Activated CD4-positive, alpha-beta T cell treated with anti-CD3 and anti-CD28 coated beads for 48 hours (primary cell): ENCODE measurements around the gene PARP12.

Experiments
- DNase-seq: peaks from one replicate; pipeline ENCODE4 v3.0.0-alpha.2; 2020

PARP12 gene

DNA sequence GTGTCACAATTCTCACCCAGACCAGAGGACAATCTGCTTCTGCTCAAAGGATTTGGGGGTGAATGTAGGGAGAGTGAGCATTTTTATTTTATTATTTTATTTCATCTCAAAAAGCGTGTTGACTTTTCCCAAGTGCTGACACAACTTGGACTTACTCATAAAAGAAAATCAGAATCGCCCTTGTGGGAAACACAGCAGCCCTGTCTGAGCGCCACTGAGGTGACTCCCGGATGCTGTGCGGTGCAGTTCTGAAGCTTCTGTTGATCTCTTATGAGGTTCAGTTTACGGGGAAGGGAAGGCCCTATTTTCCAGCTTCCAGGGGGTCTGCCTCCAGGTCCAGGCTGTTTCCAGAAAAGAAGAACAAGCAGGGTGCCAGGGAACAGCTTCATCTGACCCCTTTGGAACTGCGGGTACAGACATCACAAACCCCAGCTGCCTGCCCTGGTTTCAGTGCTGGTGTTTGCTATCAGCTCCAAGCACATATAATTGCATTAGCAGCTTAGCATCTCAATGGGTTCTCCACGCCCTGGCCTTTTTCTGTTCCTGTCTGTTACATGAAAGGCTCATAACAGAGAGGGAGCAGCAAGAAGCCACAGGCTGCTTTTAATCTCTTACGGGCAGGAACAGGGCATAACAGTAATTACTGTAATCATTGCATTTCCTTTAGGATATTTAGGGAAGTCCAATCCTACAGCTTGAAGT, 52.4 kb downstream of the PARP12 start:
- no peak for DNase-seq

DNA sequence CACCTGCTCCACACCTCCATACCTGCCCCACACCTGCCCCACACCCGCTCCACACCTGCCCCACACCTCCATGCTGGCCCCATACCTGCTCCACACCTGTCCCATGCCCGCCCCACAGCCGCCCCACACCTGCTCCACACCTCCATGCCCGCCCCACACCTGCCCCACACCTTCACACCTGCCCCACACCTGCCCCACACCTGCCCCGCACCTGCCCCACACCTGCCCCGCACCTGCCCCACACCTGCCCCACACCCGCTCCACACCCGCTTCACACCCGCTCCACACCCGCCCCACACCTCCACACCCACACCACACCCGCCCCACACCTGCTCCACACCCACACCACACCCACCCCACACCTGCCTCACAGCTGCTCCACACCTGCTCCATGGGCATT, 53.0 kb downstream of the PARP12 start:
- no peak for DNase-seq

DNA sequence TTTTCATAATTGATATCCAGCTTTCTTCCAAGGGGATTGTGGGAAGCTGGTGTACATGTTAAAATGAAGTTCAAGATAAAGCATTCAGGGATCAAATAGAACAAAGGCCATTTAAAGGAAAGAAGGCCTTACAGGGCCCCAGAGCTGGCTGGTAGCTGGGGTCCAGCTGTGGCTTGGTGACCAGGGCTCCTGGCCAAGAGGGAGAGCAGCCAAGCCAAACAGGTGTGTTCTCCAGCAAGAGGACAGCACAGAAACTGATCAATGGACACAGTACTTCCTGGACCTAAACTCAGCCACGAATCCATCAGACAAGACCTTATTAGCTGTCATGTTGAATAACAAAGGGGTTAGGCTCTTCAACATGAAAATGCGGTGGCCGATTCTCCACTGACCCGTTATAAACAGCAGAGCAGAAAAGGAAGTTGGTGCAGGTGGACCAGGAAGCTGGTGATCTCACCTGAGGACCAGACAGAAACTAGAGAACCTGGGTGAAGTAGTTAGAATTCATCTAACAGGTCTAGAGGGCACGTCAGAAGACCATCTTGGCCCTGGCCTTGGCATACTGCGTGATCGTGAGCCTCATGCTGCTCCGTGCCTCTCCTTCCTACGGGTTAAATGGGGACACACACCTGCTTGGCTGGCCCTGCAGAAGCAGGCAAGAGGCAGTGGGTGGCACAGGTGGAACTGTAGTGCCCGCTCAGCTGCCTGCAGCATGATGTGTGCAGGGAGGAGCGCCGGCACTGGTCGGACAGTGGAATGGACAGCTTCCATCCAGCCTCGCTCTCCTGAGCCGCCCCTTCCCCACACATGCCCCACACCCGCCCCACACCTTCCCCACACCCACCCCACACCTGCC, 53.8 kb downstream of the PARP12 start:
- DNase-seq: no peak

DNA sequence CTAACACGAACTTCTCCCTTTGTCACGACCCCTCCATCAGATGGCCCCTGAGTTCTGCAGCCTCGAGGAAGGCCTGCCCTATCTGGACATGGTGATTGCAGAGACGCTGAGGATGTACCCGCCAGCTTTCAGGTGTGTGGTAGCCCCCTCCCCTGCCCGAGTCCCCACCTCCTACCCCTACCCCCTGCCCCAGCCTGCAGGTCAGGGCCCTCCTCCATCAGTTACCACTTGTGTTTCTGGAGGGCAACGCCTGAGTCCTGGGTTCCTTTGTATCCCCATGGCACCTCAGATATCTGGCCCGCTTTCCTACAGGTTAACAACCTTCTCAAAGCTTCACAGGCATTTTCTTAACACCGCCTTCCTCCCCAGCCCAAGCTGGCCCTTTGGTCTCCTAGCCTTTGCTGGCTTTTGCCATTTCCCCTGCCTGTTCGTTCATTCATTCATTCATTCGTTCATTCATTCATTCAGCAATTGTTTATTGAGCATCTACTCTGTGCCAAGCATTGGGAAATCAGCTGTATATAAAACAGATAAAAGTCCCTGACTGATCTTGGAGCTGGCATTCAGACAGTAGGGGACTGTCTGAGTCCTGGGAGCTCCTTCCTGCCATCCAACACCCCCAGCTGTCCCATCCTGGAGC, 55.6 kb downstream of the PARP12 start:
- DNase-seq: no peak

DNA sequence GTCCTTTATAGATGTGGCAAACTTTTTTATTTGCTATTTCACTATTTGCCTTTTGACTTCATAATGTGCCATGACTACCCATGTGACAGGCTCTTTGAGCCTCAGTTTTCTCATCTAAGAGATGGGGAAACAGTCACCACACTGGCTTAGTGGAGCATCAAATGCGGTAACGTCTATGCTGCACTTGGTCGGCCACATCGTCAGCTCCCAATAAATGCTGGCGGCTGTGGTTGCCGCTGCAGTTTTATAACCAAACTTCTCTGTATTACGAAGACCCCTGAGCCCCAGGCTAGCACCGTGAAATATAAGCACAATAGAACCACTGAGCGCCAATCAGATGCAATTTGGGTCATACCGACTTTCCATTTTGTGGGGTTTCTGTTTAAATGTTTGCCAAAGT, 56.2 kb downstream of the PARP12 start:
- DNase-seq: no peak

- no peak for DNase-seq
These were observed 56.8 kb downstream of the PARP12 start for GRCh38 chr7:140005754-140006503.

DNA sequence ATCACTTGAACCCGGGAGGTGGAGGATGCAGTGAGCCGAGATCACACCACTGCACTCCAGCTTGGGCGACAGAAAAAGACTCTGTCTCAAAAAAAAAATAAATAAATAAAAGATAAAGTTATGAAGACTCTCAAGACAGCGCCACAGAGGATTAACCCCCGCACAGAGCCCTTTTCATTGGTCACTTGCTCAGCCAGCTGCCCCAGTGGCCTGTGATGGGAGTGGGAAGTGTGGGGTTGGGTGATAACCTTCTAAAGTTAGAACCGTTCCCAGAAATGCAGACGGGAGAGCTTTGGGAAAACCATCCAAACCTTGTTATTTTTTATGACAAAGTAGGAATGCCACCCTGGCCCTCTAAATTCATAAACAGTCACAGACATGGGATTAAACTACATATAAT, 57.4 kb downstream of the PARP12 start:
- no peak for DNase-seq

DNA sequence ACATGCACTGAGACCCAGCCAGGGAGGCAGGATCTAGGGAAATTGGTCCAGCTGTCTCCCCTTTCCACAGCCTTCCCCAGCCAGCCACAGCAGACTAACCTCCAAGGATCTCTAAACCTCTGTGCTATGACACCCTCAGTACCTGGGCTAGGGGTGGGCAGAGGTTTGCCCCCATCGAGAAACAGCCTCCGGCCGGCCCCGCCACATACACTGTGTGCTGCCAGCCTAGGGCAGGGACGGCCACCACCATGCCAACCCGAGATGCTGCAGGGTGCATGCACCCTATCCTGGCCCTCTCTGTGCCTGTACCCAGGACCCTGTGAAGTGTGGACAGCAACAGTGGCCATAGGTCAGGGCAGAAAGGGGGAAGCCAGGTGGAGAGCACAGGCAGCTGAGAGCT, 58.1 kb downstream of the PARP12 start:
- no peak for DNase-seq

GRCh38 chr7:140003913-140004382, 58.8 kb downstream of the PARP12 start:
- DNase-seq: peak; percentile 42

DNA sequence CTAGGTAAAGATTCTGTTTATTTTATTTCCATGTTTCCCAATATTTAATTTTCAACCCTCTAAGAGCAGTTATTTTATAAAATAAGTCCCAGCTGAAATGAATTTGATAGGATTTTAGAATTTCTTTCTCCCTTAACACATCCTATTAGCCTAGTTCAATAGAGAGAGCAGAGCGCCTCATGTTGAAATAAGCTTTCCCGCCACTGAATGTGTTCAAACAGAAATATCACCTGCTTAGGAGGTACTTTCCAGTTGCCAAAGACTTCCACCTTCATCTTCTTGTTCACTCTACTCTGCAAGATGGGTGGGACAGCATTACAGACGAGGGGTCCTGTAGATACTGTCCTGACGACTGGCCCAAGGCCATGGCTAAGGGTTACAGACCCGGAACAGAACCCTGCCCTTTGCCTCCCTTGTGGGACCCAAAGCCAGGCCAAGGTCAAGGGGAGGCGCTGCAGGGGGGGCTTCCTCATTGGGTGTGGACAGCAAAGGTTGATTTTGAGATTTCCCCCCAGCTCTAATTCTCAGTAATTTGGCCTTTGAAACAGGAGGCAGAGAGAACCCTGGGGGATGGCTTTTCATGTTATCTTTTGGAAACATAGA, 62.0 kb downstream of the PARP12 start:
- DNase-seq: no peak

DNA sequence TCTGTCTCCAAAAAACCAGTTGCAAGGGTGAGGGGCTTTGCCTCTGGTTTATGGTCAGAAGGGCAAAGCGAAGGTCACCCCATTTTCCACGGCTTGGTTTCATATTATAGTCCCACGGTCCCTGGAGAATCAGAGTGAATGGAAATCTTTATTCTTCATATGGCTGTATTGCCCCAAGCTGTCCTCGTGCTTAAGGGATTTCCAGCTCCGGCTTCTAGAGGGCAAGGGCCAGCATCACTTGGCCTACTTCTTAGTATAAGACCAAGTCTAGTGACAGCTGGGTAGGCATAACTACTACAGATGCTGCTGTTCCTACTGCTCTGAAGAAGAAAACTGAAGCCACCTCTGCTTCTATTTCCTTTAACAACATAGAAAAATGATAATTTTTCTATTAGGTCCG, 63.2 kb downstream of the PARP12 start:
- DNase-seq: no peak

DNA sequence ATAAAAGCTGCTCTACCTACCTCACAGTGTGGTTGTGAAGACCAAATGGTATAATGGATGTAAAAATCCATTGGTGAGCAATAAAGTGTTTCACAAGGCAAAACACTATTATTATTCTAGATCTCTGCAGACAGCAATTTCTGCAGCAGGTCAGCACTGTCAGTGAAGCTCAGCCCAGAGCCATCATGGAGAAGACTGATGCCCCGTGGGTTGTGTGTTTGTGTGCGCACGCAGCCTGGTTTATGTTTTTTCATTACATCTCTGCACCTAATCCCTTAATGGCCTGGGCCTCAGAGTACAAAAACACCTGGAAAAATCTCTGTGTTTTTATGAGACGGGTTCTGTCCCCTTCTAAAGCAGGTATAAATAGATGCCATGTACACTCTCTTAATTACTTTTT, 64.2 kb downstream of the PARP12 start:
- DNase-seq: no peak

GRCh38 chr7:139995017-139995915, 67.5 kb downstream of the PARP12 start:
- no peak for DNase-seq

- no peak for DNase-seq
These were observed 68.4 kb downstream of the PARP12 start for GRCh38 chr7:139994356-139994755.

DNA sequence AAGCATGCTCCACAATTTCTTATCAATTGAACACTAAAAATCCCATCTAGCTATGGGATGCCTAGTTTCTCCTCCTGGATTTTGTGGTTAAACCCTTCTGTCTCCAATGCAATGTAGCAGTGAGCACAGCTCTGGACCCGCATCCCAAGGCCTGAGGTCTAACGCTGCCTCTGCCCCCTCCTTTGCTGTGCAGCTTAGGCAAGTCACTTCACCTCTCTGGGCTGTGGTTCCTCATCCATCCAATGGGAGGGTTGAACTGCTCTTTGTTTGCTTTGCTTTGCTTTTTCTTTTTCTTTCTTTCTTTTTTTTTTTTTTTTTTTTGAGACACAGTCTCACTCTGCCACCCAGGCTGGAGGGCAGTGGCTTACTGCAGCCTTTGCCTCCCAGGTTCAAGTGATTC, 69.2 kb downstream of the PARP12 start:
- no peak for DNase-seq

DNA sequence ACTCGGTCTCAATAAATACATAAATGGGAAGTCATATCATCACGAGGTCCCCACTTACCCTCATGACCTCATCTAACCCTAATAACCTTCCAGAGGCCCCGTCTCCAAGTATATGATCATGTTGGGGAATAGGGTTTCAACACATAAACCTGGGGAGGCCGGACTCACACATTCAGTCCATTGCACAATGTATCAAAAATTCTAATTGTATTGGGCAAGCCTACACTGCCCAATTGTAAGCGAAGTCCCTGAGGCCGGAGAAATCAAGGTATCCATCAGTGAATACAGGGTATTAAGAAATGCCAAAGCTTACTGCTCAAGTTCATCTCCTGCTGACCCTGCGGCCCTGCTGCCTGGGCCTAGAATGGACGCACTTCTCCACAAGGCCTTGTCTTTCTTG, 69.6 kb downstream of the PARP12 start:
- DNase-seq: no peak

DNA sequence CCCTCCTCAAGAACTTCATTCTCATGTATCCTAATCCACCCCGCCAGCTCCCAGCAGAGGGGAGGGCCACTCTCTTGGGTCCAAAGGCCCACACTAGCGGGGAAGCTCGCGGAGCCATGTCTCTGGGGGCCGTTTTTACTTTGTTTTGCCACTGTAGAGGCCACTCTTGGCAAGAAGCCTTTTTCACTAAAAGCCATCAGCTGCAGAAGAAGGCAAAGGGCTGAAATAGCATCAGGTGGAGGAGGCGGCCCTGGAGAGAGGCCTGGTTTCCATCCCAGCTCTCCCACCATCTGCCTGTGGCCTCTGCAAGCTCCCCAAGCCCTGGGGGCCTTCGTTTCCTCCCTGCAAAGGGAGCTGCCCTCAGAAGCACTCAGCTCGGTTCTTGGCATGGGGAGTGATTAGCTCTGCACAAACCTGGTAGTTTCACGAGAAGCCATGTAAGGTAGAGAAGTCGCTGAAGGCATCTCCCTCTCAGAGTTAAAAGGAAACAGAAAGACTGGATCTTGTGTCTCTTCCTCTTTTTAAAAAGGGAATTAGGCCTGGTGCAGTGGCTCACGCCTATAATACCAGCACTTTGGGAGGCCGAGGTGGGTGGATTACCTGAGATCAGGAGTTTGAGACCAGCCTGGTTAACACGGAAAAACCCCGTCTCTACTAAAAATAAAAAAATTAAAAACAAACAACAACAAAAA, 70.3 kb downstream of the PARP12 start:
- no peak for DNase-seq

DNA sequence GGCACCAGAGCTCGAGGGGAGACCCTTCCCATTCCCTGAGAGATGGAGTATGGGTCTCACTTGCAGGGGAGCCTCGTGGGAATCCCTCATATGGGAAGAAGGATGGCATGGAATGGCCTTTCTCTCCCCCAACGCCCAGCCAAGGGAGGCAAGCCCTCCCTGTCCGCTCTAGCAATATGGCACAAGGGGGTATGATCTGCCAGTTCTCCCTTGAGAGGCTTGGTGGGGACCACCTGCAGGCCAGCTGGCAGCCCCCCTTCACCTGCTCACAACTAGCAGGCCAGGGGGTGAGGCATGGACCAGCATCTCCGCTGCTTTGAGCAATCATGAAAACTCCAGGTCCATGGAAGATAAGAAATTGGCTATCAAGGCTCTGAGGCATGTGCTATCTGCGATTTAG, 70.8 kb downstream of the PARP12 start:
- DNase-seq: no peak

DNA sequence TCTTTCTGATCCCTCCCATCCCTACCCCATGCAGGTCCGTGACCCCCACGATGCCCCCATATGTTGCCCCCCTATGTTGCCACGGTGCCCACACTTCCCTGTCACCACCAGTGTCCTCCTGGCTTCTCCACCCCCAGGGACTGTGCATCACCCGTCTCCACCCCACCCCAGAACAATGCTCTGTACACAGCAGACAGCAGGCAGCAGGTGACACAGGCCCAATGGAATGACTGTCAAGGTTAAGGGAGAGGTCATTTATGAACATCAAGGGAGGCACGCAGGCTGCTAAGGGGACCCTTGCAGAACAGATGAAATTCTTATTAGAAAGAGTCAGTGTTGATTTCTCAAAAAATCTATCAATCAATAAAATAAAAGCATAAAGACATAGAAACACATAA, 71.5 kb downstream of the PARP12 start:
- DNase-seq: no peak

DNA sequence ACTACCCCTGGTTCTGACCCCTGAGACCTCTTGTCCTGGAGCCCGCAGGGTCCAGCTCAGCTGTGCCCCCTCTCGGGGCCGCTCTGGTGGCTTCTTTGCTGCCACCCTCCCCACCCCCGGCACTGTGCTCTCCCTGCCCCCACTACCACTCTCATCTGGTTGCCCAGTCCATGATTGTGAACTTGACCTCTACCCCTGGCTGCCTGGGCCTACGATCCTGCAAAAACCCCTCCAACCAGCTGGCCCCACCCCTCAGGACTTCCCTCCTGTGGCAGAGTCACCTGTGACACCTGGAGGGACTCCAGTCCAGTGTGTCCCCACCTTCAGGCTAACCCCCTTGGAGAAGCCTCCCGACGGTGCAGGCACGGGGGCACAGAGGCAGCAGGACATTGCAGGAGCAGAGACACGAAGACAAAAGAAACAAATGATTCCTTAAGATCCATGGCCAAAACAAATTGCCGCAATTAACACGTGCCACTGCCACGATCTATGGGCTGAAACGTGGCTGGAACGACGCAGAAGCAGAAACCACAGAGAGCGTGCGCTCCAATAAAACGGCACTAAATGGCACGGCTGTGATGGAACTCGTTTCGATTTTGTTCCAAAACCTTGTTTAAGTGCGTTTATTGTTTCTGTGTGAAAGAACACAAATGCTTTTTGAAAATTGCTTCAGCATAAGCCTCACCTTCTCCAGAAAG, 72.0 kb downstream of the PARP12 start:
- DNase-seq: no peak
